NCI-H1436 (cell line): ENCODE measurements around the gene ATXN7L1.

Source experiments
- DNase-seq: peaks from one replicate; lab custom pipeline; 2025; lab: John Stamatoyannopoulos, UW

ATXN7L1 gene

GRCh38 chr7:105648561-105649401 is 227.6 kb downstream of the ATXN7L1 start:
- DNase-seq: peak; percentile 79

- no peak for DNase-seq
Observed at GRCh38 chr7:105647591-105647990, 228.8 kb downstream of the ATXN7L1 start.

- DNase-seq: no peak
Observed at GRCh38 chr7:105644937-105645336, 231.5 kb downstream of the ATXN7L1 start.

- DNase-seq: no peak
Observed at GRCh38 chr7:105643851-105644250, 232.5 kb downstream of the ATXN7L1 start.

- DNase-seq: no peak
Observed at GRCh38 chr7:105643384-105643783, 233.0 kb downstream of the ATXN7L1 start.

GRCh38 chr7:105642264-105642663 is 234.1 kb downstream of the ATXN7L1 start:
- no peak for DNase-seq

- no peak for DNase-seq
Observed at GRCh38 chr7:105640956-105641810, 235.2 kb downstream of the ATXN7L1 start.

- DNase-seq: no peak
Observed at GRCh38 chr7:105639667-105640493, 236.5 kb downstream of the ATXN7L1 start.

- DNase-seq: peak; percentile 36
Observed at GRCh38 chr7:105638902-105639495, 237.4 kb downstream of the ATXN7L1 start.

GRCh38 chr7:105638334-105638733 is 238.1 kb downstream of the ATXN7L1 start:
- DNase-seq: no peak

- DNase-seq: no peak
Observed at GRCh38 chr7:105637755-105638154, 238.6 kb downstream of the ATXN7L1 start.

GRCh38 chr7:105636982-105637381 is 239.4 kb downstream of the ATXN7L1 start:
- DNase-seq: no peak

GRCh38 chr7:105635197-105635596 is 241.2 kb downstream of the ATXN7L1 start:
- no peak for DNase-seq

- DNase-seq: no peak
Observed at GRCh38 chr7:105625986-105626385, 250.4 kb downstream of the ATXN7L1 start.

- DNase-seq: no peak
Observed at GRCh38 chr7:105623906-105624305, 252.5 kb downstream of the ATXN7L1 start.

- no peak for DNase-seq
Observed at GRCh38 chr7:105623378-105623777, 253.0 kb downstream of the ATXN7L1 start.

- no peak for DNase-seq
Observed at GRCh38 chr7:105622106-105622731, 254.2 kb downstream of the ATXN7L1 start.

GRCh38 chr7:105621617-105622016 is 254.8 kb downstream of the ATXN7L1 start:
- DNase-seq: no peak

- no peak for DNase-seq
Observed at GRCh38 chr7:105621176-105621575, 255.2 kb downstream of the ATXN7L1 start.

GRCh38 chr7:105619590-105619989 is 256.8 kb downstream of the ATXN7L1 start:
- DNase-seq: no peak

GRCh38 chr7:105618016-105618296 is 258.4 kb downstream of the ATXN7L1 start:
- no peak for DNase-seq
